Measurements from ENCODE around the gene EHF.
A peak's percentile ranks its signal among the peaks of the same experiment; 100 is the strongest.

The EHF gene

GRCh38 chr11:34625576-34625975 lies 4.7 kb downstream of the EHF start:
- DNase-seq (ENCODE audit: low spot score): no peak

- DNase-seq (ENCODE audit: low spot score): no peak
Observed at GRCh38 chr11:34626393-34626792, 5.5 kb downstream of the EHF start.

- no peak for DNase-seq (ENCODE audit: low spot score)
Observed at GRCh38 chr11:34627197-34627596, 6.3 kb downstream of the EHF start.

- no peak for DNase-seq (ENCODE audit: low spot score)
Observed at GRCh38 chr11:34629711-34630110, 8.8 kb downstream of the EHF start.

GRCh38 chr11:34630544-34630943 lies 9.7 kb downstream of the EHF start:
- no peak for DNase-seq (ENCODE audit: low spot score)

- DNase-seq (ENCODE audit: low spot score): no peak
Observed at GRCh38 chr11:34631297-34631696, 10.4 kb downstream of the EHF start.

GRCh38 chr11:34631737-34632104 lies 10.8 kb downstream of the EHF start:
- DNase-seq (ENCODE audit: low spot score): no peak

- DNase-seq (ENCODE audit: low spot score): no peak
Observed at GRCh38 chr11:34632105-34632791, 11.4 kb downstream of the EHF start.

- no peak for DNase-seq (ENCODE audit: low spot score)
Observed at GRCh38 chr11:34633640-34633989, 12.7 kb downstream of the EHF start.

- peak; percentile 22 for DNase-seq (ENCODE audit: low spot score)
Observed at GRCh38 chr11:34633990-34634693, 13.2 kb downstream of the EHF start.

GRCh38 chr11:34634694-34635062 lies 13.8 kb downstream of the EHF start:
- DNase-seq (ENCODE audit: low spot score): no peak

GRCh38 chr11:34636127-34636526 lies 15.2 kb downstream of the EHF start:
- DNase-seq (ENCODE audit: low spot score): no peak

GRCh38 chr11:34637303-34637702 lies 16.4 kb downstream of the EHF start:
- DNase-seq (ENCODE audit: low spot score): no peak

- no peak for DNase-seq (ENCODE audit: low spot score)
Observed at GRCh38 chr11:34638897-34639296, 18.0 kb downstream of the EHF start.

- DNase-seq (ENCODE audit: low spot score): no peak
Observed at GRCh38 chr11:34639545-34639944, 18.7 kb downstream of the EHF start.

GRCh38 chr11:34640050-34640923 lies 19.4 kb downstream of the EHF start:
- DNase-seq (ENCODE audit: low spot score): no peak

GRCh38 chr11:34640924-34641275 lies 20.0 kb downstream of the EHF start:
- no peak for DNase-seq (ENCODE audit: low spot score)

GRCh38 chr11:34641456-34641855 lies 20.6 kb downstream of the EHF start:
- DNase-seq (ENCODE audit: low spot score): no peak

- DNase-seq (ENCODE audit: low spot score): no peak
Observed at GRCh38 chr11:34642001-34642554, 21.2 kb downstream of the EHF start.

GRCh38 chr11:34642873-34643272 lies 22.0 kb downstream of the EHF start:
- DNase-seq (ENCODE audit: low spot score): no peak

GRCh38 chr11:34643311-34643710 lies 22.4 kb downstream of the EHF start:
- no peak for DNase-seq (ENCODE audit: low spot score)

GRCh38 chr11:34643846-34644245 lies 23.0 kb downstream of the EHF start:
- no peak for DNase-seq (ENCODE audit: low spot score)

All from hepatic stellate cell (primary cell).